T-helper 22 cell (primary cell): ENCODE measurements around the gene TEKT1.

Experiments
- DNase-seq: peaks from one replicate; pipeline ENCODE4 v3.0.0-alpha.2; 2020; ENCODE audit warnings: low read depth

TEKT1 gene

DNA sequence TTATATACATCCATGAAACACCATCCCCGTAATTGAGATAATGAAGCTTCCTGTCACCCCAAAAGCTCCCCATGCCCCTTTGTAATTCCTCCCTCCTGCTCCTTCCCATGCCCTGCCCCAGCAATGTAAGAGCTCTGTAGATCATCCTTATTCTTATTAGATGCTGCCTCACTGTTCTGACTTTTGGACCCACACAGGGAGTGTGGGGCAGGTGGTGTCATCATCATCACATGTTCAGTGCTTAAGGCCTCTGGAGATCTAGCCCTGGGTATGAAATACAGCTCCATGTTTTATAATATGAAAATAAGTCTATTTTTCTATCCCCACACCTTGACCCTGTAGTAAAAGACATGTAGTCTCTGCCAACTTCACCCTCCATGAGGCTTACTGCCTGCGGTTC lies 73.8 kb downstream of the TEKT1 start:
- DNase-seq = no peak

DNA sequence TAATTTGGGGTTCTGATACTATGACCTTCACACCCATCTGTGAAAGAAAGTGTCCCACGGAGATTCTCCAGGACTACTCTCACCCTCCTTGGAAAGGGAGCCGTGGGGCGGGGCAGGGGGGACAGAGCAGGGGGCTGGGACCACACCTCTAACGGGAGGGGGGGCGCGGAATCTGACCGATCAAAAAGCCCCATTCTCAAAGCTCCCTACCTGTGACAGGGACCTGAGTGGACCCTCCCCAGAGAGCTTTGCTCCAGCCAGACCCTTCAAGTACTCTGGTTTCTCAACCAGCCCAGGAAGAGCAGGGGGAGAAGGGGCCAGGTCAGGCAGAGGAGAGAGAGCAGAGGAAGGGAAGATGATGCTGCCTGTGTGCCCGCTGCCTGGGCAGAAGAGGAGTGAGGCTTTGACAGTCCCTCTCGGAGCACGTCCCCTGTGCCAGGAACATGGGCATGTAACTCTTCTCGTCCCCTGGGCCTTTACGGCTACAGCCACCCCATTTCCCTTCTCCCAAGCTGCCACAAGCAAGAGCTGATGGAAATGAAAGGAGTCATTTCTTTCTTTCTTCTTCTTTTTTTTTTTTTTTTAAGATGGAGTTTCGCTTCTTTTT lies 75.0 kb downstream of the TEKT1 start:
- DNase-seq = no peak

GRCh38 chr17:6755731-6756184 lies 75.8 kb downstream of the TEKT1 start, which contains the start of gene XAF1:
Gene XAF1 (plus strand): TSS chr17:6756046. CDS start chr17:6756079, 33 bp downstream.
- no peak for DNase-seq

- no peak for DNase-seq
Observed at GRCh38 chr17:6755281-6755680, 76.2 kb downstream of the TEKT1 start.

- no peak for DNase-seq
Observed at GRCh38 chr17:6753546-6753945, 78.0 kb downstream of the TEKT1 start.

- no peak for DNase-seq
Observed at GRCh38 chr17:6753006-6753445, 78.5 kb downstream of the TEKT1 start.

- DNase-seq = no peak
Observed at GRCh38 chr17:6752068-6752909, 79.2 kb downstream of the TEKT1 start.

- DNase-seq = no peak
Observed at GRCh38 chr17:6749519-6749918, 82.0 kb downstream of the TEKT1 start.

GRCh38 chr17:6748617-6749016 lies 82.9 kb downstream of the TEKT1 start:
- no peak for DNase-seq
